ENCODE results near the gene TOM1. TPM values are rescaled to one million over a fixed set of nuclear protein-coding genes. Genes with fewer than 3 reads are reported as not detected.

TOM1 gene
- total and polyA plus RNA-seq, 10 of the 15 experiments (the other 5 are each of a cell fraction or from before 2014, with no cell fraction given), result 2.2 to 64.6 (median 40.3) TPM

GRCh38 chr22:35376728-35377472 lies 77.2 kb downstream of the TOM1 start (continued):
- TF ChIP-seq PRDM15 (CRISPR knock-in tag; IDR thresholded peaks at IDR 0.05), result no peak
- TF ChIP-seq MYC (IDR thresholded peaks at IDR 0.05; ENCODE audit: insufficient read depth, insufficient read length, insufficient replicate concordance, low read length, severe bottlenecking), result no peak
- no peak for TF ChIP-seq POLR2AphosphoS5 (IDR thresholded peaks at IDR 0.05; ENCODE audit: low read length)
- no peak for TF ChIP-seq ZNF622 (IDR thresholded peaks at IDR 0.05)
- peak; percentile 91 for TF ChIP-seq EED (IDR thresholded peaks at IDR 0.05; ENCODE audit: low read depth)
- no peak for TF ChIP-seq KDM1A (IDR thresholded peaks at IDR 0.05; ENCODE audit: borderline replicate concordance)
- no peak for TF ChIP-seq POLR2AphosphoS2 (IDR thresholded peaks at IDR 0.05; ENCODE audit: low read depth, low read length)
- TF ChIP-seq YY1 (IDR thresholded peaks at IDR 0.05; ENCODE audit: low read depth, low read length), result peak; percentile 71; the same call in 1 of the 2 replicates
- TF ChIP-seq TBL1XR1 (IDR thresholded peaks at IDR 0.05; ENCODE audit: low read depth, low read length), result peak; percentile 69; the same call in 1 of the 2 replicates
- no peak for TF ChIP-seq RBBP5 (conservative IDR thresholded peaks at IDR 0.05)
- TF ChIP-seq RFX5 (IDR thresholded peaks at IDR 0.05; ENCODE audit: low read depth, low read length), result no peak
- peak; percentile 47; the same call in 1 of the 2 replicates for TF ChIP-seq RB1 (IDR thresholded peaks at IDR 0.05; ENCODE audit: borderline replicate concordance)
- TF ChIP-seq E2F8 (IDR thresholded peaks at IDR 0.05; ENCODE audit: low read depth, partially characterized antibody), result no peak
- no peak for TF ChIP-seq NR2C2 (IDR thresholded peaks at IDR 0.05; ENCODE audit: borderline replicate concordance, control insufficient read depth, insufficient read length, low read depth)
- no peak for TF ChIP-seq CTCF (IDR thresholded peaks at IDR 0.05 in 2 of 3, conservative IDR thresholded peaks at IDR 0.05 in 1 of 3; ENCODE audit: control insufficient read depth in 2 of 3, extremely low read depth in 1 of 3, insufficient read depth in 1 of 3, low read depth in 3 of 3, low read length in 3 of 3)
- no peak; the same call in none of the 2 replicates for TF ChIP-seq ZBED1 (IDR thresholded peaks at IDR 0.05; ENCODE audit: borderline replicate concordance)
- TF ChIP-seq MTA3 (IDR thresholded peaks at IDR 0.05; ENCODE audit: borderline replicate concordance, low read length), result no peak
- TF ChIP-seq ZSCAN29 (IDR thresholded peaks at IDR 0.05), result no peak
- peak; percentile 92 for TF ChIP-seq NR2C1 (IDR thresholded peaks at IDR 0.05)
- TF ChIP-seq SMAD1 (IDR thresholded peaks at IDR 0.05; ENCODE audit: low read depth, partially characterized antibody), result no peak

Data from GM12878 (cell line).